GM12872 (cell line): ENCODE data around the gene RBM17.

Experiments
- CTCF ChIP-seq: IDR thresholded peaks from 3 replicates; pipeline ENCODE4 v1.5.1; 2011; ENCODE audit warnings: low read depth, mild to moderate bottlenecking, low read length, moderate library complexity; ENCODE audit not compliant: insufficient read depth

RBM17 gene

DNA sequence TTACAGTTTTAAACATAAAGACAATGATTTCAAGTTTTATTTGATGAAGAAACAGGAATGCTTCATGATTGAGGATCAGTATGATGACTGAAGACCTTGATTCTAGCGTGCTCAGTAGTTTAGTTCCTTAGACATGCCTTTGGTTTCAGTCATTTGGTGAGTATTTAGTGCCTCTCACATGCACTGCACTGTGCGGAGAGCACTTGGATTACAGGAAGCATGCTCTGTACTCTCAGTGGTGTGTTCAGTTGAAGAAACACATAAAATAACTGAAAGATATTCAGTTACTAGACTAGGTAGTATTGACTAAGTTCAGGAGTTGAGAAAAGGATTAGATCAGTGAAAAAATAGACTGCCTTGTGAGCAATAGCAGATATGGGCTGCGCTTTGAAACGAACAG is 25.5 kb downstream of the RBM17 start:
- no peak for TF ChIP-seq CTCF

GRCh38 chr10:6114805-6115341 is 26.0 kb downstream of the RBM17 start:
- TF ChIP-seq CTCF: no peak

GRCh38 chr10:6115411-6115810 is 26.6 kb downstream of the RBM17 start:
- no peak for TF ChIP-seq CTCF

- no peak for TF ChIP-seq CTCF
Observed at GRCh38 chr10:6115824-6116350, 27.1 kb downstream of the RBM17 start.

- no peak for TF ChIP-seq CTCF
Observed at GRCh38 chr10:6116806-6117205, 28.0 kb downstream of the RBM17 start.

DNA sequence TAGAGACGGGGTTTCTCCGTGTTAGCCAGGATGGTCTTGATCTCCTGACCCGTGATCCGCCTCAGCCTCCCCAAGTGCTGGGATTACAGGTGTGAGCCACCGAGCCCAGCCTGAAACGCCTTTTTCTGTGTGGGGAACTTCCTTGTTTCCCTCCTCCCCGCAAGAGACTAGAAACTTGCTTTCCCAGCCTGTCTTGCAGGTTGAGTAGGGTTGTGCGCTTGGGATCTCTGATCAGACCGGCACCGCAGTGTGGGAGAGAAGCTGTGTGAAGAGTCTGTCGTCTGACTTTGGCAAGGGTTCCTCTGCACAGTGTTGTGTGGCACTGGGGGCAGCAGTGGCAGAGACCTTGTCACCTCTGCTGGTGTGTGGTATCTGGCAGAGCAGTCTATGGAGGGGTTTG is 28.9 kb downstream of the RBM17 start:
- TF ChIP-seq CTCF: no peak

- TF ChIP-seq CTCF: no peak
Observed at GRCh38 chr10:6119423-6119822, 30.6 kb downstream of the RBM17 start.
